Measurements from ENCODE around the gene RNF223.
"Not testable (repeated sequence)": the region's sequence is repeated elsewhere in the genome, so short reads cannot be mapped to it uniquely, and the experiment has no call there.

The RNF223 gene

GRCh38 chr1:1099506-1100183, 25.5 kb upstream of the RNF223 start:
- Histone ChIP-seq H3K79me1 (ENCODE audit: low read depth, low read length) (peaks cover 5% of the 10 kb centered on the region), H3K36me3 (replicated peaks in 1 of 2; ENCODE audit: control insufficient read depth in 2 of 2, insufficient read depth in 2 of 2, low read length in 2 of 2) (peaks cover 4 to 12% of the 10 kb centered on the region in 2 donors), H3K9me3 (replicated peaks in 1 of 2; ENCODE audit: control insufficient read depth in 2 of 2, insufficient read depth in 1 of 2, low read depth in 1 of 2, low read length in 2 of 2) (peaks cover 6% of the 10 kb centered on the region in 2 donors), H4K8ac (ENCODE audit: low read depth, low read length) (no peak overlapping the region), H3K4me3 (ENCODE audit: low read length in 2 of 2) (no peak overlapping the region), H3K9ac (ENCODE audit: low read depth, low read length, poor library complexity) (no peak overlapping the region), H2BK5ac (ENCODE audit: low read length) (no peak overlapping the region), H3K27me3 (ENCODE audit: control insufficient read depth in 3 of 3, insufficient read depth in 3 of 3, low read depth in 1 of 3, low read length in 3 of 3) (no peaks in the 10 kb centered on the region), H2BK12ac (ENCODE audit: low read length) (no peak overlapping the region), H3K18ac (ENCODE audit: low read length) (no peak overlapping the region), H3K27ac (replicated peaks; ENCODE audit: low read length) (no peak overlapping the region), H2BK120ac (ENCODE audit: low read depth, low read length) (no peak overlapping the region), H3K4me1 (ENCODE audit: control insufficient read depth in 2 of 2, insufficient read depth in 1 of 2, low read depth in 1 of 2, low read length in 2 of 2) (no peaks in the 10 kb centered on the region), H2AFZ (ENCODE audit: low read length) (no peak overlapping the region), H4K91ac (ENCODE audit: low read depth, low read length, poor library complexity) (no peak overlapping the region), H3K14ac (ENCODE audit: low read length) (no peak overlapping the region), H3K23ac (ENCODE audit: low read depth, low read length, poor library complexity) (no peak overlapping the region), H3K4me2 (ENCODE audit: insufficient read depth, low read length, poor library complexity, severe bottlenecking) (no peak overlapping the region), H2BK15ac (ENCODE audit: low read length) (no peak overlapping the region), H3K4ac (ENCODE audit: low read length) (no peak overlapping the region), H2AK5ac (ENCODE audit: low read depth, low read length) (no peak overlapping the region)
- WGBS, 2 donors (ENCODE audit: extremely low coverage in 2 of 2, insufficient read length in 2 of 2, insufficient replicate concordance in 1 of 2) = no CpG with 5 or more reads among the region's 4 CpGs
- DNase-seq (ENCODE audit: low spot score) = no peak

GRCh38 chr1:1098681-1099421, 24.7 kb upstream of the RNF223 start:
- H3K23ac ChIP-seq (ENCODE audit: low read depth, low read length, poor library complexity) = no peak overlapping the region
- no peak overlapping the region for H2AFZ ChIP-seq (ENCODE audit: low read length)
- H3K4ac ChIP-seq (ENCODE audit: low read length) = no peak overlapping the region
- no peak overlapping the region for H2BK5ac ChIP-seq (ENCODE audit: low read length)
- no peak overlapping the region for H2BK15ac ChIP-seq (ENCODE audit: low read length)
- H3K14ac ChIP-seq (ENCODE audit: low read length) = no peak overlapping the region
- no peak for DNase-seq (ENCODE audit: low spot score)
- no peak overlapping the region for H3K18ac ChIP-seq (ENCODE audit: low read length)
- no peak overlapping the region for H3K9ac ChIP-seq (ENCODE audit: low read depth, low read length, poor library complexity)
- H3K79me1 ChIP-seq (ENCODE audit: low read depth, low read length) = peaks cover 5% of the 10 kb centered on the region
- no peak overlapping the region for H3K4me2 ChIP-seq (ENCODE audit: insufficient read depth, low read length, poor library complexity, severe bottlenecking)
- no peaks in the 10 kb centered on the region for H3K4me1 ChIP-seq (ENCODE audit: control insufficient read depth in 2 of 2, insufficient read depth in 1 of 2, low read depth in 1 of 2, low read length in 2 of 2)
- no peak overlapping the region for H2BK12ac ChIP-seq (ENCODE audit: low read length)
- H2BK120ac ChIP-seq (ENCODE audit: low read depth, low read length) = no peak overlapping the region
- H3K4me3 ChIP-seq (ENCODE audit: low read length in 2 of 2) = no peak overlapping the region
- peaks cover 3 to 8% of the 10 kb centered on the region in 2 donors for H3K36me3 ChIP-seq (replicated peaks in 1 of 2; ENCODE audit: control insufficient read depth in 2 of 2, insufficient read depth in 2 of 2, low read length in 2 of 2)
- H4K8ac ChIP-seq (ENCODE audit: low read depth, low read length) = no peak overlapping the region
- no peak overlapping the region for H4K91ac ChIP-seq (ENCODE audit: low read depth, low read length, poor library complexity)
- no peak overlapping the region for H3K27ac ChIP-seq (replicated peaks; ENCODE audit: low read length)
- H3K27me3 ChIP-seq (ENCODE audit: control insufficient read depth in 3 of 3, insufficient read depth in 3 of 3, low read depth in 1 of 3, low read length in 3 of 3) = no peaks in the 10 kb centered on the region
- WGBS, 2 donors (ENCODE audit: extremely low coverage in 2 of 2, insufficient read length in 2 of 2, insufficient replicate concordance in 1 of 2) = no CpG with 5 or more reads among the region's 18 CpGs
- H3K9me3 ChIP-seq (replicated peaks in 1 of 2; ENCODE audit: control insufficient read depth in 2 of 2, insufficient read depth in 1 of 2, low read depth in 1 of 2, low read length in 2 of 2) = peaks cover 6% of the 10 kb centered on the region in 2 donors
- no peak overlapping the region for H2AK5ac ChIP-seq (ENCODE audit: low read depth, low read length)

- H3K27ac ChIP-seq (replicated peaks; ENCODE audit: low read length); H4K8ac ChIP-seq (ENCODE audit: low read depth, low read length); H3K4me2 ChIP-seq (ENCODE audit: insufficient read depth, low read length, poor library complexity, severe bottlenecking); H2BK12ac ChIP-seq (ENCODE audit: low read length); H3K27me3 ChIP-seq (ENCODE audit: control insufficient read depth in 3 of 3, insufficient read depth in 3 of 3, low read depth in 1 of 3, low read length in 3 of 3); H3K79me1 ChIP-seq (ENCODE audit: low read depth, low read length); H3K4ac ChIP-seq (ENCODE audit: low read length); H2BK5ac ChIP-seq (ENCODE audit: low read length); H2BK15ac ChIP-seq (ENCODE audit: low read length); H3K23ac ChIP-seq (ENCODE audit: low read depth, low read length, poor library complexity); H3K4me3 ChIP-seq (ENCODE audit: low read length in 2 of 2); DNase-seq (ENCODE audit: low spot score); H2BK120ac ChIP-seq (ENCODE audit: low read depth, low read length); H3K36me3 ChIP-seq (replicated peaks in 1 of 2; ENCODE audit: control insufficient read depth in 2 of 2, insufficient read depth in 2 of 2, low read length in 2 of 2); H3K4me1 ChIP-seq (ENCODE audit: control insufficient read depth in 2 of 2, insufficient read depth in 1 of 2, low read depth in 1 of 2, low read length in 2 of 2); H3K9ac ChIP-seq (ENCODE audit: low read depth, low read length, poor library complexity); H4K91ac ChIP-seq (ENCODE audit: low read depth, low read length, poor library complexity); H3K14ac ChIP-seq (ENCODE audit: low read length); H2AFZ ChIP-seq (ENCODE audit: low read length); H3K18ac ChIP-seq (ENCODE audit: low read length); H2AK5ac ChIP-seq (ENCODE audit: low read depth, low read length): not testable (repeated sequence)
- WGBS, 2 donors (ENCODE audit: extremely low coverage in 2 of 2, insufficient read length in 2 of 2, insufficient replicate concordance in 1 of 2) = no CpG with 5 or more reads among the region's 5 CpGs
- peaks cover 6 to 12% of the 10 kb centered on the region in 2 donors for H3K9me3 ChIP-seq (replicated peaks in 1 of 2; ENCODE audit: control insufficient read depth in 2 of 2, insufficient read depth in 1 of 2, low read depth in 1 of 2, low read length in 2 of 2)
These were observed 22.0 kb upstream of the RNF223 start for GRCh38 chr1:1096136-1096535.

GRCh38 chr1:1094981-1095380, 20.9 kb upstream of the RNF223 start:
- H3K4ac ChIP-seq (ENCODE audit: low read length) = no peak overlapping the region
- no peak overlapping the region for H3K4me2 ChIP-seq (ENCODE audit: insufficient read depth, low read length, poor library complexity, severe bottlenecking)
- H3K14ac ChIP-seq (ENCODE audit: low read length) = no peak overlapping the region
- H2BK12ac ChIP-seq (ENCODE audit: low read length) = no peak overlapping the region
- peaks cover 5 to 9% of the 10 kb centered on the region in 2 donors for H3K9me3 ChIP-seq (replicated peaks in 1 of 2; ENCODE audit: control insufficient read depth in 2 of 2, insufficient read depth in 1 of 2, low read depth in 1 of 2, low read length in 2 of 2)
- H4K8ac ChIP-seq (ENCODE audit: low read depth, low read length) = no peak overlapping the region
- H2BK120ac ChIP-seq (ENCODE audit: low read depth, low read length) = no peak overlapping the region
- H3K4me1 ChIP-seq (ENCODE audit: control insufficient read depth in 2 of 2, insufficient read depth in 1 of 2, low read depth in 1 of 2, low read length in 2 of 2) = no peaks in the 10 kb centered on the region
- peaks cover 2% of the 10 kb centered on the region for H3K79me1 ChIP-seq (ENCODE audit: low read depth, low read length)
- no peak overlapping the region for H3K9ac ChIP-seq (ENCODE audit: low read depth, low read length, poor library complexity)
- no peak overlapping the region for H3K18ac ChIP-seq (ENCODE audit: low read length)
- H3K27me3 ChIP-seq (ENCODE audit: control insufficient read depth in 3 of 3, insufficient read depth in 3 of 3, low read depth in 1 of 3, low read length in 3 of 3) = no peaks in the 10 kb centered on the region
- no peak overlapping the region for H3K27ac ChIP-seq (replicated peaks; ENCODE audit: low read length)
- no CpG with 5 or more reads among the region's 7 CpGs for WGBS, 2 donors (ENCODE audit: extremely low coverage in 2 of 2, insufficient read length in 2 of 2, insufficient replicate concordance in 1 of 2)
- H2BK5ac ChIP-seq (ENCODE audit: low read length) = no peak overlapping the region
- no peak for DNase-seq (ENCODE audit: low spot score)
- no peak overlapping the region for H3K23ac ChIP-seq (ENCODE audit: low read depth, low read length, poor library complexity)
- no peak overlapping the region for H3K4me3 ChIP-seq (ENCODE audit: low read length in 2 of 2)
- no peak overlapping the region for H2AFZ ChIP-seq (ENCODE audit: low read length)
- H2AK5ac ChIP-seq (ENCODE audit: low read depth, low read length) = no peak overlapping the region
- H4K91ac ChIP-seq (ENCODE audit: low read depth, low read length, poor library complexity) = no peak overlapping the region
- H3K36me3 ChIP-seq (replicated peaks in 1 of 2; ENCODE audit: control insufficient read depth in 2 of 2, insufficient read depth in 2 of 2, low read length in 2 of 2) = no peaks in the 10 kb centered on the region
- no peak overlapping the region for H2BK15ac ChIP-seq (ENCODE audit: low read length)

Measured in neuronal stem cell (in vitro differentiated cells).